ENCODE measurements around the gene MKI67.

- TF ChIP-seq REST (IDR thresholded peaks at IDR 0.05; ENCODE audit: low read depth) (no peak), TAF1 (IDR thresholded peaks at IDR 0.05; ENCODE audit: low read depth) (no peak)
Observed at GRCh38 chr10:128158021-128158795, 32.0 kb upstream of the MKI67 start.

Measured in Ishikawa (cell line).